Measurements from ENCODE around the gene MRPL49.

DNA sequence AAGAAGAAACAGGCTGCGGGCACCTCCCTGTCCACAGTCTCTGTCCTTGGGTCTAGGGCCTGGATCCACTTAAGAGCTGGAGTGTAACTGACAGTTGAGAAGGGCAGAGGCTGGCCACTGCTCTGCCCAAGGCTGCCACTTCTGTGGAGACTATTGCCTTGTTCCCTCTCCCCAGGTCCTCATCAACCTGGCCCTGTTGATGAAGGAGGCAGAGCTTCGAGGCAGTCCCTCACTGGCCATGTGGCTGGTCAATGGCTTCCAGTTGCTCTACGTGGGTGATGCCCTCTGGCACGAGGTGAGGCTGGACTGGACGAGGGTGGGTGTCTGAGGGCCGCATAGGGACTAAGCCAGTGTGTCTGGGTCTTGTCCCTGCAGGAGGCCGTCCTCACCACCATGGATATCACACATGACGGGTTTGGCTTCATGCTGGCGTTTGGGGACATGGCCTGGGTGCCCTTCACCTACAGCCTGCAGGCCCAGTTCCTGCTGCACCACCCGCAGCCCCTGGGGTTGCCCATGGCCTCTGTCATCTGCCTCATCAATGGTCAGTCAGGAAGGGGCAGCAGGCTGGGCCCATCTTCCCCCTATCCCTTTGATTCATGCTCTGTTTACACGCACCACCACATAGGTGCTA is 7.5 kb upstream of the MRPL49 start:
- TF ChIP-seq EMX1 (CRISPR knock-in tag; IDR thresholded peaks at IDR 0.05) (no peak), TCF7 (CRISPR knock-in tag; IDR thresholded peaks at IDR 0.05; ENCODE audit: low read depth) (no peak), ZNF121 (CRISPR knock-in tag; IDR thresholded peaks at IDR 0.05) (no peak), SMAD3 (CRISPR knock-in tag; IDR thresholded peaks at IDR 0.05; ENCODE audit: borderline replicate concordance) (no peak), FOXJ3 (CRISPR knock-in tag; IDR thresholded peaks at IDR 0.05; ENCODE audit: borderline replicate concordance) (no peak), FOXP1 (CRISPR knock-in tag; IDR thresholded peaks at IDR 0.05; ENCODE audit: borderline replicate concordance) (no peak)
- TF ChIP-seq, protein P1, sequence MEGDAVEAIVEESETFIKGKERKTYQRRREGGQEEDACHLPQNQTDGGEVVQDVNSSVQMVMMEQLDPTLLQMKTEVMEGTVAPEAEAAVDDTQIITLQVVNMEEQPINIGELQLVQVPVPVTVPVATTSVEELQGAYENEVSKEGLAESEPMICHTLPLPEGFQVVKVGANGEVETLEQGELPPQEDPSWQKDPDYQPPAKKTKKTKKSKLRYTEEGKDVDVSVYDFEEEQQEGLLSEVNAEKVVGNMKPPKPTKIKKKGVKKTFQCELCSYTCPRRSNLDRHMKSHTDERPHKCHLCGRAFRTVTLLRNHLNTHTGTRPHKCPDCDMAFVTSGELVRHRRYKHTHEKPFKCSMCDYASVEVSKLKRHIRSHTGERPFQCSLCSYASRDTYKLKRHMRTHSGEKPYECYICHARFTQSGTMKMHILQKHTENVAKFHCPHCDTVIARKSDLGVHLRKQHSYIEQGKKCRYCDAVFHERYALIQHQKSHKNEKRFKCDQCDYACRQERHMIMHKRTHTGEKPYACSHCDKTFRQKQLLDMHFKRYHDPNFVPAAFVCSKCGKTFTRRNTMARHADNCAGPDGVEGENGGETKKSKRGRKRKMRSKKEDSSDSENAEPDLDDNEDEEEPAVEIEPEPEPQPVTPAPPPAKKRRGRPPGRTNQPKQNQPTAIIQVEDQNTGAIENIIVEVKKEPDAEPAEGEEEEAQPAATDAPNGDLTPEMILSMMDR (IDR thresholded peaks at IDR 0.05) = no peak
- TF ChIP-seq, protein P2, sequence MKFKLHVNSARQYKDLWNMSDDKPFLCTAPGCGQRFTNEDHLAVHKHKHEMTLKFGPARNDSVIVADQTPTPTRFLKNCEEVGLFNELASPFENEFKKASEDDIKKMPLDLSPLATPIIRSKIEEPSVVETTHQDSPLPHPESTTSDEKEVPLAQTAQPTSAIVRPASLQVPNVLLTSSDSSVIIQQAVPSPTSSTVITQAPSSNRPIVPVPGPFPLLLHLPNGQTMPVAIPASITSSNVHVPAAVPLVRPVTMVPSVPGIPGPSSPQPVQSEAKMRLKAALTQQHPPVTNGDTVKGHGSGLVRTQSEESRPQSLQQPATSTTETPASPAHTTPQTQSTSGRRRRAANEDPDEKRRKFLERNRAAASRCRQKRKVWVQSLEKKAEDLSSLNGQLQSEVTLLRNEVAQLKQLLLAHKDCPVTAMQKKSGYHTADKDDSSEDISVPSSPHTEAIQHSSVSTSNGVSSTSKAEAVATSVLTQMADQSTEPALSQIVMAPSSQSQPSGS (CRISPR knock-in tag; IDR thresholded peaks at IDR 0.05; ENCODE audit: borderline replicate concordance, low read depth) = no peak
- TF ChIP-seq, protein P3, sequence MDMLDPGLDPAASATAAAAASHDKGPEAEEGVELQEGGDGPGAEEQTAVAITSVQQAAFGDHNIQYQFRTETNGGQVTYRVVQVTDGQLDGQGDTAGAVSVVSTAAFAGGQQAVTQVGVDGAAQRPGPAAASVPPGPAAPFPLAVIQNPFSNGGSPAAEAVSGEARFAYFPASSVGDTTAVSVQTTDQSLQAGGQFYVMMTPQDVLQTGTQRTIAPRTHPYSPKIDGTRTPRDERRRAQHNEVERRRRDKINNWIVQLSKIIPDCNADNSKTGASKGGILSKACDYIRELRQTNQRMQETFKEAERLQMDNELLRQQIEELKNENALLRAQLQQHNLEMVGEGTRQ (CRISPR knock-in tag; IDR thresholded peaks at IDR 0.05) = no peak
- TF ChIP-seq, protein P4, sequence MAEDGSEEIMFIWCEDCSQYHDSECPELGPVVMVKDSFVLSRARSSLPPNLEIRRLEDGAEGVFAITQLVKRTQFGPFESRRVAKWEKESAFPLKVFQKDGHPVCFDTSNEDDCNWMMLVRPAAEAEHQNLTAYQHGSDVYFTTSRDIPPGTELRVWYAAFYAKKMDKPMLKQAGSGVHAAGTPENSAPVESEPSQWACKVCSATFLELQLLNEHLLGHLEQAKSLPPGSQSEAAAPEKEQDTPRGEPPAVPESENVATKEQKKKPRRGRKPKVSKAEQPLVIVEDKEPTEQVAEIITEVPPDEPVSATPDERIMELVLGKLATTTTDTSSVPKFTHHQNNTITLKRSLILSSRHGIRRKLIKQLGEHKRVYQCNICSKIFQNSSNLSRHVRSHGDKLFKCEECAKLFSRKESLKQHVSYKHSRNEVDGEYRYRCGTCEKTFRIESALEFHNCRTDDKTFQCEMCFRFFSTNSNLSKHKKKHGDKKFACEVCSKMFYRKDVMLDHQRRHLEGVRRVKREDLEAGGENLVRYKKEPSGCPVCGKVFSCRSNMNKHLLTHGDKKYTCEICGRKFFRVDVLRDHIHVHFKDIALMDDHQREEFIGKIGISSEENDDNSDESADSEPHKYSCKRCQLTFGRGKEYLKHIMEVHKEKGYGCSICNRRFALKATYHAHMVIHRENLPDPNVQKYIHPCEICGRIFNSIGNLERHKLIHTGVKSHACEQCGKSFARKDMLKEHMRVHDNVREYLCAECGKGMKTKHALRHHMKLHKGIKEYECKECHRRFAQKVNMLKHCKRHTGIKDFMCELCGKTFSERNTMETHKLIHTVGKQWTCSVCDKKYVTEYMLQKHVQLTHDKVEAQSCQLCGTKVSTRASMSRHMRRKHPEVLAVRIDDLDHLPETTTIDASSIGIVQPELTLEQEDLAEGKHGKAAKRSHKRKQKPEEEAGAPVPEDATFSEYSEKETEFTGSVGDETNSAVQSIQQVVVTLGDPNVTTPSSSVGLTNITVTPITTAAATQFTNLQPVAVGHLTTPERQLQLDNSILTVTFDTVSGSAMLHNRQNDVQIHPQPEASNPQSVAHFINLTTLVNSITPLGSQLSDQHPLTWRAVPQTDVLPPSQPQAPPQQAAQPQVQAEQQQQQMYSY (CRISPR knock-in tag; IDR thresholded peaks at IDR 0.05) = no peak
- TF ChIP-seq, protein P5, sequence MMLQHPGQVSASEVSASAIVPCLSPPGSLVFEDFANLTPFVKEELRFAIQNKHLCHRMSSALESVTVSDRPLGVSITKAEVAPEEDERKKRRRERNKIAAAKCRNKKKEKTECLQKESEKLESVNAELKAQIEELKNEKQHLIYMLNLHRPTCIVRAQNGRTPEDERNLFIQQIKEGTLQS (CRISPR knock-in tag; conservative IDR thresholded peaks at IDR 0.05) = no peak
- TF ChIP-seq, protein P6, sequence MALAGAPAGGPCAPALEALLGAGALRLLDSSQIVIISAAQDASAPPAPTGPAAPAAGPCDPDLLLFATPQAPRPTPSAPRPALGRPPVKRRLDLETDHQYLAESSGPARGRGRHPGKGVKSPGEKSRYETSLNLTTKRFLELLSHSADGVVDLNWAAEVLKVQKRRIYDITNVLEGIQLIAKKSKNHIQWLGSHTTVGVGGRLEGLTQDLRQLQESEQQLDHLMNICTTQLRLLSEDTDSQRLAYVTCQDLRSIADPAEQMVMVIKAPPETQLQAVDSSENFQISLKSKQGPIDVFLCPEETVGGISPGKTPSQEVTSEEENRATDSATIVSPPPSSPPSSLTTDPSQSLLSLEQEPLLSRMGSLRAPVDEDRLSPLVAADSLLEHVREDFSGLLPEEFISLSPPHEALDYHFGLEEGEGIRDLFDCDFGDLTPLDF (CRISPR knock-in tag; IDR thresholded peaks at IDR 0.05) = no peak

Data from WTC11 (cell line).